NCI-H345 treated with DMSO at 0.1 percent for 48 hours (cell line): ENCODE results near the gene PARP9.

Experiments used
- DNase-seq: peaks from one replicate; lab custom pipeline; 2025; ENCODE audit not compliant: unreplicated experiment; lab: John Stamatoyannopoulos, UW

Gene PARP9

DNA sequence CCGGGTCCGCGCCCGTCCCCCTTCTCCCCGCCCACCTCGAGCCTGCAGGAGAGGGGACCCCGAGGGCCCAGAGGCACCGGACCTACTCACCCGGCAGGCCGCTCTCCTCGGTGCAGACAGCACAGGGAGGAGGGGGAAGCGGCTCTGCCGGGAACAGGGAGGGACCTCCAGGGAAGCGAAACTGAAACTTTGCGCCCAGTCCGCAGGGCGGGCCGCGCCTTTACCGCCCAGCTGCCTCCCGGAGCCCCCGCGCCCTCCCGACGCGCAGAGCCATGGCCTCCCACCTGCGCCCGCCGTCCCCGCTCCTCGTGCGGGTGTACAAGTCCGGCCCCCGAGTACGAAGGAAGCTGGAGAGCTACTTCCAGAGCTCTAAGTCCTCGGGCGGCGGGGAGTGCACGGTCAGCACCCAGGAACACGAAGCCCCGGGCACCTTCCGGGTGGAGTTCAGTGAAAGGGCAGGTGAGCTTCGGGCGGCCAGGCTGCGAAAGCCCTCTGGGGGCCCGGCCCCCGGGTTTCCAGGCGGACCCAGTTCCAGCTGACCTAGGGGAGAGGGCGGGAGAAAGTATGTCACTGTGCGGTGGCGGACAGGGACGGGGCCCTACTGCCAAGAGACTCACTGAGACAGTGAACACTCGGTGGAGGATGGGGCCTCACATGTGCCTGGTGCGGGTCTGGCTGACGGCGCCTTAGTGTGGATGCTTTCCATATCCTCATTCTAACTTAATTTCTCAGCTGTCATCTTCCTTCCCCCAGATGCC lies at the start of gene PARP9, which contains the start of gene DTX3L:
TSS of gene PARP9 (minus strand) at position 146 of the 758 bp plus-strand sequence. CDS start 4,680 bp downstream, outside the sequence.
TSS of gene DTX3L (plus strand) at position 184 of the 758 bp plus-strand sequence. CDS start at position 273, 89 bp downstream.
- peak; percentile 27 for DNase-seq

GRCh38 chr3:122612696-122613095 lies 48.6 kb upstream of the PARP9 start:
- DNase-seq: no peak

- DNase-seq: no peak
Observed at GRCh38 chr3:122609798-122610559, 45.9 kb upstream of the PARP9 start.

- DNase-seq: no peak
Observed at GRCh38 chr3:122608916-122609315, 44.8 kb upstream of the PARP9 start.

DNA sequence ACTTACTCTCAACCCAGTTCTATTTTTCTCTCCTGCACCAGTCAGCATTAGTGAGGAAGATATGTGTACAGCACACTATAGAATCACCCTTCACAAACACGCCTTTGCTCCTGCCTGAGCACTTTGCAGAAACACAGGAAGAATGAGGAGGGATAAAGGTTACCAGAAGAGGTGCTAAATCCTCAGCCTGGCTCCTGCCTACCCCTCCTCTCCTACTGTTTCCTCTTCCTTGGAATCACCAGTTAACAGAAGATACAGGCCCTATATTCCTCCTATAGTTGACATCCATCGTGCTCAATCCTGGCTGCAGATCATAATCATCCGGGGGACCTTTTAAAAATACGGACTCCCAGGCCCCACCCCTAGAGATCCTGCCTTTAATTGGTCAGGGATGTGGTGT lies 42.2 kb upstream of the PARP9 start:
- DNase-seq: no peak

DNA sequence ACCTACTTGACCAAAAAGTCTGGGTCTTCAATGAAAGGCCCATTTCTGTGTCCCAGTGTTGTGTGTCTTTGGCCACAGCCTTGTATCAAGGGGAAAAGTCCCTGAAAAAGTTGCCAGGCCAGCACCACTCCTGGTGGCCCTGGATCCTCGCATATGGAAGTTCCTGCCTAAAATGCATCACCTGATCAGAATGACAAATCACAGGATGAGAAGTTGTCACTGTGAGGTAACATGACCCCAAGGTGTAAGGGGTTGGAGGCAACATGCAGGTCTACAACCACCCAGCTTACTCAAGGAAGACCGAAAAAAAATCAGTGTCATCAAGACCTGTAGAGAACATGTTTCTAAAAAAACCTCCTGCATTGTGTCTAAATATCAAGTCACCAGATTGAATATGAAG lies 39.0 kb upstream of the PARP9 start:
- DNase-seq: no peak

GRCh38 chr3:122602011-122602710 lies 38.1 kb upstream of the PARP9 start:
- no peak for DNase-seq

GRCh38 chr3:122598556-122598955 lies 34.5 kb upstream of the PARP9 start:
- DNase-seq: no peak

- DNase-seq: no peak
Observed at GRCh38 chr3:122598151-122598550, 34.1 kb upstream of the PARP9 start.

DNA sequence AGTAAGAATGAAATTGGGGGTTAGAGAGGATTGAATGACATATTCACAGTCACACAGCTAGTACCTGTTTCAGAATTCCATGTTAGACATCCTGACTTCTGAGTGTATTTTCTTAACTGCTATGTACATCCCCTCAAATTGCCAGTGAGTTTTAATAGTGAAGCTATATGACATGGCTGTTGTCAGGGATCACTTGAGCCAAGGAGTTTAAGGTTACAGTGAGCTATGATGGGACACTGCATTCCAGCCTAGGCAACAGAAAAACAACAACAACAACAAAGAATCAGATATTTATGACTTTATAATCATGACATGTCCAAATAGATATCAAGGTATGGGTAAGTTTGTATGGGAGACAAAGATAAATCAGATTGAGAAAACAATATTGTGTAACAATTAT lies 29.9 kb upstream of the PARP9 start:
- no peak for DNase-seq

GRCh38 chr3:122590610-122591009 lies 26.5 kb upstream of the PARP9 start:
- no peak for DNase-seq

- no peak for DNase-seq
Observed at GRCh38 chr3:122589297-122589696, 25.2 kb upstream of the PARP9 start.

- no peak for DNase-seq
Observed at GRCh38 chr3:122587572-122587971, 23.5 kb upstream of the PARP9 start.

GRCh38 chr3:122586773-122587485 lies 22.8 kb upstream of the PARP9 start:
- no peak for DNase-seq

- DNase-seq: no peak
Observed at GRCh38 chr3:122586098-122586497, 22.0 kb upstream of the PARP9 start.

GRCh38 chr3:122582390-122582789 lies 18.3 kb upstream of the PARP9 start:
- no peak for DNase-seq

DNA sequence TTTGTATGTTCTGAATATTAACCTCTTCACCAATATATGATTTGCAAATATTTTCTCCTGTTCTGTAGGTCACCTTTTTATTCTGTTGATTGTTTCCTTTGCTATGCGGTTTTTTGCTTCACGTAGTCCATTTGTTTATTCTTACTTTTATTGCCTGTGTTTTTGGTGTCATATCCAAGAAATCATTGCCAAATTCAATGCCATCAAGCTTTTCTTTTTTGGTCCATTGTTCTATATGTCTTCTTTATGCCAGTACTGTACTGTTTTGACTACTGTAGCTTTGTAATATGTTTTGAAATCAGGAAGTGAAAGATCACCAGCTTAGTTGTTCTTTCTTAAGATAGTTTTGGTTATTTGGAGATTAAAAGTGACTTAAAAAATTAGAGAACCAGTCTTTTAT lies 17.5 kb upstream of the PARP9 start:
- no peak for DNase-seq

DNA sequence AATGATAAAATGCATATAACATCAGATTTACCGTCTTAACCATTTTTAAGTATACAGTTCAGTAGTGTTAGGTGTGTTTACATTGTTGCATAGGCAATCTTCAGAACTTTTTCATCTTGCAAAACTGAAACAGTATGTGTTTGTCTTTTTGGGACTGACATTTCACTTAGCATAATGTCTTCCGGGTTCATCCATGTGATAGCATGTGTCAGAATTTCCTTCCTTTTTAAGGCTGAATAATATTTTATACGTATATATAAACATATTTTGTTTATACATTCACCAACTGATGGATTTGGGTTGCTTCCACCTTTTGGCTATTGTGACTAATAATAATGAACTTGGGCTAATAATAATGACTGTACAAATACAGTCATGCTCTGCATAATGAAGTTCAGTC lies 16.4 kb upstream of the PARP9 start:
- no peak for DNase-seq

DNA sequence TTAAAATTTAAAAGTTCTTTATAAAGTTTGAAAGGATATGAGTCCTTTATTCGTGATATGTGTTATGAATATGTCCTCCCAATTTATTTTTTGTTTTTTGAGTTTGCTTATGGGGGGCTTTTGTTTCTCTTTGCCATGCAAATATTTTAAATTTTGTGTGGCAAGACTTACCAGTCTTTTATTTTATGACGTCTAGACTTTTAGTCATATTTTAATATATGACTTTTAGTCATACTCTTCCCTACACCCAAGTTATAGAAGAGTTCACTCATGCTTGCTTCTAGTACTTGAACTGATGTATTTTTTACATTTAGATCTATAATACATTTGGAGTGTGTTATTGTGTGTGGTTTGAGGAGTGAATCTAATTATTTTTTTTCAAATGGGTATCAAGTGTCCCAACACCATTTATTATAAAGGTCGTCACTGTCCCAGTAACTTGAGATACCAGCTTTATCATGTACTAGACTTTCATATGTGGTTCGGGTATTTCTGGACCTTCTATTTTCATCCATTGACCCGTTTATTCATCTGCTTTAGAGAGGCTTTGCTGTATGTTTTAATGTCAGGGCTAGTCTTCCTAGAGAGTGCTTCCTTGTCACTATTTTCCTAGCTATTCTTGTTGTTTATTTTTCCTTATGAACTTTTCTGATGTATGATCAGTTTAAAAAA lies 14.1 kb upstream of the PARP9 start:
- no peak for DNase-seq

DNA sequence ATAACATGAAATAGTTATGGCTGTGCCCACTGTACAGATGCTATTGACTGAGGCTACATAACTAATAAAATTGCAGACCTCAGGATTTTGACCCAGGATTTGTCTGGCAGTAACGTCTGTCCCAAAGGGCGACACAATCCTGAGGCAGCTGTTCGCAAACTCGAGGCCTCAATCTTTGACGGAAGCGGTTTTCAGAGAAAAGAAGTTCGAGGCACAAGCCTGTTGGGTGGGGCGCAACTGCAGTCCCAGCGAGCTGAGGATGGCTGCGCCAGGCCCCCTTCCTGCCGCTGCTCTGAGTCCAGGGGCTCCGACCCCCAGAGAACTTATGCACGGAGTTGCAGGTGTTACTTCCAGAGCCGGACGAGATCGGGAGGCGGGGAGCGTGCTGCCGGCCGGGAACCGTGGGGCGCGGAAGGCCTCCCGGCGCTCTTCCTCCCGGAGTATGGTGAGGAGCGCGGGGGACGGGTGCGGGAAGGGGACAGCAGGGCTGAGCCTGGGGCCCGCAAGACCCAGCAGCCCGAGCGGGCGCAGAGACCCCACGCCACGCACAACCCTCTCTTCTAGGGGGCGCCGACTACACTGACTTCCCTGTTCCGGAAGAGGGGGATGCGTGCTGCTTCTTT lies 13.4 kb upstream of the PARP9 start, which contains the start of gene PARP15:
TSS of gene PARP15 (plus strand) at position 242 of the 623 bp plus-strand sequence. CDS start at position 260, 18 bp downstream.
- no peak for DNase-seq
